ENCODE results near the gene NEAT1.
"Not testable (repeated sequence)": the region's sequence is repeated elsewhere in the genome, so short reads cannot be mapped to it uniquely, and the experiment has no call there.

NEAT1 gene

GRCh38 chr11:65468874-65469333 is 46.3 kb downstream of the NEAT1 start:
- H2AFZ ChIP-seq (ENCODE audit: low read length): no peak overlapping the region
- H3F3A ChIP-seq (ENCODE audit: insufficient read depth, low read length): peaks cover 27% of the 10 kb centered on the region
- H3K27ac ChIP-seq (ENCODE audit: low read length): peak overlapping the region; percentile 42; the same call in 1 of the 2 replicates
- H3K9me2 ChIP-seq (replicated peaks; ENCODE audit: insufficient read depth, low read length): no peaks in the 10 kb centered on the region
- no peaks in the 10 kb centered on the region for H3K36me3 ChIP-seq (replicated peaks; ENCODE audit: insufficient read depth, low read length)
- H3K4me1 ChIP-seq (ENCODE audit: low read length): peaks cover 31% of the 10 kb centered on the region
- peak overlapping the region; percentile 28; the same call in 1 of the 2 replicates for H3K9ac ChIP-seq (ENCODE audit: low read length)
- H3K4me2 ChIP-seq (ENCODE audit: low read depth, low read length): no peak overlapping the region
- H3K79me2 ChIP-seq (ENCODE audit: low read length): 0 out of 2 replicates have a peak, but pooled peaks cover 4% of the 10 kb centered on the region
- no peaks in the 10 kb centered on the region for H3K9me3 ChIP-seq (replicated peaks; ENCODE audit: insufficient read depth, low read length)
- H4K20me1 ChIP-seq (ENCODE audit: insufficient read depth, low read length): no peaks in the 10 kb centered on the region
- H3K27me3 ChIP-seq (replicated peaks; ENCODE audit: insufficient read depth, low read length): no peaks in the 10 kb centered on the region
- peak; percentile 94 for TF ChIP-seq CTCF (IDR thresholded peaks at IDR 0.05; ENCODE audit: low read length)
- TF ChIP-seq EZH2phosphoT487 (IDR thresholded peaks at IDR 0.05; ENCODE audit: low read length): no peak
- no peak overlapping the region for H3K4me3 ChIP-seq (ENCODE audit: low read length)
- DNase-seq: peak; percentile 84

- Histone ChIP-seq H3K27me3 (replicated peaks; ENCODE audit: insufficient read depth, low read length) (no peaks in the 10 kb centered on the region), H3K27ac (ENCODE audit: low read length) (peak overlapping the region; percentile 93)
Measured at GRCh38 chr11:65470433-65471049, 47.9 kb downstream of the NEAT1 start.

GRCh38 chr11:65471447-65471891 is 48.9 kb downstream of the NEAT1 start:
- Histone ChIP-seq H3K9me2 (replicated peaks; ENCODE audit: insufficient read depth, low read length) (no peaks in the 10 kb centered on the region), H4K20me1 (ENCODE audit: insufficient read depth, low read length) (no peaks in the 10 kb centered on the region), H3K4me2 (ENCODE audit: low read depth, low read length) (peak overlapping the region; percentile 75), H3K79me2 (ENCODE audit: low read length) (peaks cover 9% of the 10 kb centered on the region), H3F3A (ENCODE audit: insufficient read depth, low read length) (peaks cover 40% of the 10 kb centered on the region), H3K36me3 (replicated peaks; ENCODE audit: insufficient read depth, low read length) (no peaks in the 10 kb centered on the region), H3K27ac (ENCODE audit: low read length) (peak overlapping the region; percentile 93), H3K27me3 (replicated peaks; ENCODE audit: insufficient read depth, low read length) (no peaks in the 10 kb centered on the region), H3K9ac (ENCODE audit: low read length) (peak overlapping the region; percentile 87), H3K4me3 (ENCODE audit: low read length) (no peak overlapping the region), H2AFZ (ENCODE audit: low read length) (0 out of 2 replicates have a peak overlapping the region, but pooled peaks have one; percentile 1), H3K9me3 (replicated peaks; ENCODE audit: insufficient read depth, low read length) (no peaks in the 10 kb centered on the region), H3K4me1 (ENCODE audit: low read length) (peaks cover 29% of the 10 kb centered on the region)
- DNase-seq: no peak
- no peak for TF ChIP-seq EZH2phosphoT487 (IDR thresholded peaks at IDR 0.05; ENCODE audit: low read length)
- TF ChIP-seq CTCF (IDR thresholded peaks at IDR 0.05; ENCODE audit: low read length): peak; percentile 45
- no peak for TF ChIP-seq EZH2 (optimal IDR thresholded peaks at IDR 0.05; ENCODE audit: low read depth, low read length)

More at GRCh38 chr11:65470433-65471049, 47.9 kb downstream of the NEAT1 start:
- DNase-seq: no peak
- no peaks in the 10 kb centered on the region for H4K20me1 ChIP-seq (ENCODE audit: insufficient read depth, low read length)
- no peak overlapping the region for H3K9ac ChIP-seq (ENCODE audit: low read length)
- no peak overlapping the region for H3K4me2 ChIP-seq (ENCODE audit: low read depth, low read length)
- TF ChIP-seq EZH2 (optimal IDR thresholded peaks at IDR 0.05; ENCODE audit: low read depth, low read length): no peak
- TF ChIP-seq CTCF (IDR thresholded peaks at IDR 0.05; ENCODE audit: low read length): no peak
- no peaks in the 10 kb centered on the region for H3K9me3 ChIP-seq (replicated peaks; ENCODE audit: insufficient read depth, low read length)
- no peaks in the 10 kb centered on the region for H3K9me2 ChIP-seq (replicated peaks; ENCODE audit: insufficient read depth, low read length)
- 0 out of 2 replicates have a peak, but pooled peaks cover 4% of the 10 kb centered on the region for H3K79me2 ChIP-seq (ENCODE audit: low read length)
- no peak overlapping the region for H2AFZ ChIP-seq (ENCODE audit: low read length)
- H3K36me3 ChIP-seq (replicated peaks; ENCODE audit: insufficient read depth, low read length): no peaks in the 10 kb centered on the region
- H3F3A ChIP-seq (ENCODE audit: insufficient read depth, low read length): peaks cover 36% of the 10 kb centered on the region
- H3K4me3 ChIP-seq (ENCODE audit: low read length): no peak overlapping the region
- H3K4me1 ChIP-seq (ENCODE audit: low read length): peaks cover 31% of the 10 kb centered on the region

GRCh38 chr11:65472588-65473277 is 50.1 kb downstream of the NEAT1 start:
- H3K27ac ChIP-seq (ENCODE audit: low read length): peak overlapping the region; percentile 93
- H4K20me1 ChIP-seq (ENCODE audit: insufficient read depth, low read length); H3K9me2 ChIP-seq (replicated peaks; ENCODE audit: insufficient read depth, low read length); H3K27me3 ChIP-seq (replicated peaks; ENCODE audit: insufficient read depth, low read length); H3K36me3 ChIP-seq (replicated peaks; ENCODE audit: insufficient read depth, low read length); DNase-seq; H2AFZ ChIP-seq (ENCODE audit: low read length); H3K9me3 ChIP-seq (replicated peaks; ENCODE audit: insufficient read depth, low read length): not testable (repeated sequence)
- peaks cover 48% of the 10 kb centered on the region for H3F3A ChIP-seq (ENCODE audit: insufficient read depth, low read length)
- peak overlapping the region; percentile 75; the same call in 1 of the 2 replicates for H3K4me2 ChIP-seq (ENCODE audit: low read depth, low read length)
- H3K9ac ChIP-seq (ENCODE audit: low read length): peak overlapping the region; percentile 87
- peak overlapping the region; percentile 25; the same call in 1 of the 2 replicates for H3K4me3 ChIP-seq (ENCODE audit: low read length)
- peaks cover 32% of the 10 kb centered on the region for H3K4me1 ChIP-seq (ENCODE audit: low read length)
- peaks cover 20% of the 10 kb centered on the region for H3K79me2 ChIP-seq (ENCODE audit: low read length)
